Stimulated activated CD8-positive, alpha-beta memory T cell treated with anti-CD3 and anti-CD28 coated beads, Interleukin-4, amount 100 ng/mL, for 4 hours (primary cell): ENCODE results near the gene GNPDA1.

Experiments used
- DNase-seq, 2 donors: peaks; one replicate each; pipeline ENCODE4 v3.0.0-alpha.2; 2020; ENCODE audit warnings: low read depth in 2 of 2, low spot score in 1 of 2

GNPDA1 gene

GRCh38 chr5:142024771-142025304, 12.0 kb upstream of the GNPDA1 start:
- DNase-seq = peak; percentile 53 to 67

GRCh38 chr5:142023836-142024235, 11.0 kb upstream of the GNPDA1 start:
- DNase-seq = no peak

- no peak for DNase-seq
Observed at GRCh38 chr5:142020122-142020659, 7.4 kb upstream of the GNPDA1 start.

GRCh38 chr5:142017832-142018427, 5.1 kb upstream of the GNPDA1 start:
- no peak for DNase-seq

- no peak for DNase-seq
Observed at GRCh38 chr5:142016556-142016955, 3.7 kb upstream of the GNPDA1 start.

- DNase-seq = peak in 1 of 2 donors; percentile 15
Observed at GRCh38 chr5:142015781-142016533, 3.1 kb upstream of the GNPDA1 start.

GRCh38 chr5:142014911-142015584, 2.2 kb upstream of the GNPDA1 start:
- peak in 1 of 2 donors; percentile 20 for DNase-seq

GRCh38 chr5:142013734-142014521, 1.1 kb upstream of the GNPDA1 start:
- DNase-seq = no peak

GRCh38 chr5:142012186-142012785, 541 bp downstream of the GNPDA1 start:
- DNase-seq = peak in 1 of 2 donors; percentile 48

GRCh38 chr5:142011572-142012185, 1.1 kb downstream of the GNPDA1 start:
- no peak for DNase-seq

- DNase-seq = no peak
Observed at GRCh38 chr5:142009886-142010285, 2.9 kb downstream of the GNPDA1 start.

- DNase-seq = no peak
Observed at GRCh38 chr5:142008813-142009212, 4.0 kb downstream of the GNPDA1 start.

- no peak for DNase-seq
Observed at GRCh38 chr5:142007237-142007544, 5.6 kb downstream of the GNPDA1 start.

GRCh38 chr5:142006363-142007236, 6.2 kb downstream of the GNPDA1 start:
- DNase-seq = no peak

GRCh38 chr5:142003266-142003800, 9.5 kb downstream of the GNPDA1 start:
- DNase-seq = no peak

GRCh38 chr5:142000704-142001484, 11.9 kb downstream of the GNPDA1 start:
- no peak for DNase-seq

GRCh38 chr5:142000173-142000572, 12.7 kb downstream of the GNPDA1 start:
- no peak for DNase-seq

GRCh38 chr5:141997358-141997960, 15.4 kb downstream of the GNPDA1 start:
- no peak for DNase-seq
